Measurements from ENCODE around the gene PKMYT1.

The PKMYT1 gene

DNA sequence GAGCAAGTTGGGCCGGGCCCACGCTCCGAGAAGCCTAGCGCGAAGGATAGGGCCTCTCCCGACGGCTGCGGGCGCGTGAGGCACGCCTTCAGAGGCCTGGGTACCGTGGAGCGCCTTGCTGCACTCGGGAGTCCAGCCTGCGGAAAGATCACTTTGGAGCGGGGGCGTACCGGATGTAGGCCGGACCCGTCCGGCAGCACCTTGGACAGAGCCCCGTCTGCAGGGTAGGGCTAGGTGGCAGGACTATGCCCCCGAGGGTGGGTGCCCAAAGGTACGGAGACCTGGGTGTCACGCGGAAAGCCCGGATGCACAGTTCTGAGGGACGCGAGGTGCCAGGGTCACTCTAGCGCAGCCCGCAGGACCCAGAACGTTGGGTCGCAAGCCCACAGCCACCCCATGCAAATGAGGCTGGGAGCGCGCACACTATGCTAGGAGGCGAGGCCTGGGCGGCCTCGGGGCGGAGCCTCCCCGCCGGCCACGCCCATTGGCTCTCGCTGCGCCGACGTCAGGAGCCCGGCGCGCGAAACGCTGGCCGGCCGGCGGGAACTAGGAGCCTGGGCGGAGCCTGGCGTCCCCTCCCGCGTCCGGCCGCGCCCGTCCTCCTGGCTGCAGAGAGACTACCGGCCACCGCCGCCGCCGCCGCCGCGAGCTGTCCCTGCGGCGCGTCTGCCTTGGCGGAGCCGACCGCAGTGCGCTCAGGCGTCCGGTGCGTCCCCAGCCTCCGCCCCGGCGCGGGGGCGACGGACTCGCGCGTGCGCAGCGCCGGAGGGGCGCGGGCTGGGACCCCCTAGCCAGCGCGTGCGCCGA lies 11.3 kb downstream of the PKMYT1 start, which contains the start of gene PAQR4:
Gene PAQR4 (plus strand): TSS at position 611 of the 807 bp plus-strand sequence. CDS start 327 bp downstream, outside the sequence.
- TF ChIP-seq CTCF (IDR thresholded peaks at IDR 0.05; ENCODE audit: low read depth, low read length, missing control alignments), result no peak
- DNase-seq (ENCODE audit: low read depth), result peak; percentile 54
- H3K4me3 ChIP-seq (ENCODE audit: low read depth, low read length), result peak within 1 kb of the TSS; percentile 91

DNA sequence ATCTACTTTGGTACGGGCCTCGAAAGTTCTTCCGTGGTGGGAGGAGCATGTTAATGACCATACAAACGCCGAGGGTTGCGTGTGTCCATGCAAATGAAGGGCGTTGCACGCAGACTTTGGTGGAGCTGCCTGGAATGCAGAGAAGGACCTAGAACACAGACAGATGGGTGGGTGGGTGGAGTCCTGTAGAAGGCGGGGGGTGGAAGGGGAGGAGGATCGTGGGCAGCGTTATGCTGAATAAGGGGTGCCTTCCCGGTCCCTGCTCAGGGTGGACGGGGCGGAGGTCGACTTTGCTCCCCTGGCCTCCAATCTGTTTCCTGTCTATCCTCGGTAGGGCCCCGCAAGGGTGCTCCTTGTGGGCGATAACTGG lies 11.9 kb downstream of the PKMYT1 start:
- no peak for DNase-seq (ENCODE audit: low read depth)
- H3K4me3 ChIP-seq (ENCODE audit: low read depth, low read length), result peak overlapping the region; percentile 91
- TF ChIP-seq CTCF (IDR thresholded peaks at IDR 0.05; ENCODE audit: low read depth, low read length, missing control alignments), result no peak

DNA sequence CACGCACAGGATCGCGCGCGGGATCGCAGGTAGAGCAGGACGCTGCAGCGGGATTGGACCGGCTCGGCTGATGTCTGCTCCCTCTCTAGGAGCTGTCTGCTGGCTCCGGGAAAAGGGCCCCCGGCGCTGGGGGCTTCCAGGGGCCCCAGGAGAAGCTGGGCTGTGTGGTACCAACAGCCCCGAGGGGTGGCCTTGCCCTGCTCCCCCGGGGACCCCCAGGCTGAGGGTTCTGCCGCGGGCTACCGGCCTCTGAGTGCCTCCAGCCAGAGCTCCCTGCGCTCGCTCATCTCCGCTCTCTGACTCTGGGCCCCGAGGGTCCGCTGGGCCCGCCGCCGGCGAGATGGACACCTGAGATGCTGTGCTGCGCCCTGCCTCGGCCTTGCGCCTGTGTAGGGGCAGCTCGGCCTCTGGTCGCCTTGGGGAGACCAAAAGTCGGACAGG lies 12.5 kb downstream of the PKMYT1 start:
- TF ChIP-seq CTCF (IDR thresholded peaks at IDR 0.05; ENCODE audit: low read depth, low read length, missing control alignments), result no peak
- DNase-seq (ENCODE audit: low read depth), result no peak
- no peak overlapping the region for H3K4me3 ChIP-seq (ENCODE audit: low read depth, low read length)

DNA sequence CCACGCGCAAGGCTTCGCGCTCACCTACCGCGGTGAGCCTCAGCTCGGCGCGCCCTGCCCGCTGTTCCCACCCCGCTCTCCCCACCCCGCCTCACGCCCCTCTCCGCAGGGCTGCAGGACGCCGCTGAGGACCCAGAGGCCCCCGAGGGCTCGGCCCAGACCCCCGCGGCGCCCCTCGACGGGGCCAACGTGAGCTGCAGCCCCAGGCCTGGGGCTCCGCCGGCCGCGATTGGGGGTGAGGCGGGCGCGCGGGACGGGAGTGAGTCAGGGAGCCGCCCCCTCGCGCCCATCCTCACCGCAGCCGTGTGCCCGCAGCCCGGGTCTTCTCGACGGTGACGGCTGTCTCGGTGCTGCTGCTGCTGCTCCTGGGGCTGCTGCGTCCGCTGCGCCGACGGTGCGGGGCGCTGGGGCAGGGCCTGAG lies 13.0 kb downstream of the PKMYT1 start:
- H3K4me3 ChIP-seq (ENCODE audit: low read depth, low read length), result peak overlapping the region; percentile 2; the same call in 1 of the 2 replicates
- no peak for DNase-seq (ENCODE audit: low read depth)
- no peak for TF ChIP-seq CTCF (IDR thresholded peaks at IDR 0.05; ENCODE audit: low read depth, low read length, missing control alignments)

- H3K4me3 ChIP-seq (ENCODE audit: low read depth, low read length), result peak overlapping the region; percentile 2; the same call in 1 of the 2 replicates
- TF ChIP-seq CTCF (IDR thresholded peaks at IDR 0.05; ENCODE audit: low read depth, low read length, missing control alignments), result no peak
- DNase-seq (ENCODE audit: low read depth), result no peak
Observed at GRCh38 chr16:2966808-2967191, 13.4 kb downstream of the PKMYT1 start.

- H3K4me3 ChIP-seq (ENCODE audit: low read depth, low read length), result no peak overlapping the region
- no peak for TF ChIP-seq CTCF (IDR thresholded peaks at IDR 0.05; ENCODE audit: low read depth, low read length, missing control alignments)
- DNase-seq (ENCODE audit: low read depth), result no peak
Observed at GRCh38 chr16:2966043-2966807, 14.0 kb downstream of the PKMYT1 start.

Measured in GM12864 (cell line).